ENCODE results near the gene TBC1D9B. TPM values are rescaled to one million over a fixed set of nuclear protein-coding genes. Genes with fewer than 3 reads are reported as not detected.
"Not testable (repeated sequence)": the region's sequence is repeated elsewhere in the genome, so short reads cannot be mapped to it uniquely, and the experiment has no call there.

The TBC1D9B gene
- total and polyA plus RNA-seq, 4 donors: 32.1 to 120 (median 75.1) TPM

DNA sequence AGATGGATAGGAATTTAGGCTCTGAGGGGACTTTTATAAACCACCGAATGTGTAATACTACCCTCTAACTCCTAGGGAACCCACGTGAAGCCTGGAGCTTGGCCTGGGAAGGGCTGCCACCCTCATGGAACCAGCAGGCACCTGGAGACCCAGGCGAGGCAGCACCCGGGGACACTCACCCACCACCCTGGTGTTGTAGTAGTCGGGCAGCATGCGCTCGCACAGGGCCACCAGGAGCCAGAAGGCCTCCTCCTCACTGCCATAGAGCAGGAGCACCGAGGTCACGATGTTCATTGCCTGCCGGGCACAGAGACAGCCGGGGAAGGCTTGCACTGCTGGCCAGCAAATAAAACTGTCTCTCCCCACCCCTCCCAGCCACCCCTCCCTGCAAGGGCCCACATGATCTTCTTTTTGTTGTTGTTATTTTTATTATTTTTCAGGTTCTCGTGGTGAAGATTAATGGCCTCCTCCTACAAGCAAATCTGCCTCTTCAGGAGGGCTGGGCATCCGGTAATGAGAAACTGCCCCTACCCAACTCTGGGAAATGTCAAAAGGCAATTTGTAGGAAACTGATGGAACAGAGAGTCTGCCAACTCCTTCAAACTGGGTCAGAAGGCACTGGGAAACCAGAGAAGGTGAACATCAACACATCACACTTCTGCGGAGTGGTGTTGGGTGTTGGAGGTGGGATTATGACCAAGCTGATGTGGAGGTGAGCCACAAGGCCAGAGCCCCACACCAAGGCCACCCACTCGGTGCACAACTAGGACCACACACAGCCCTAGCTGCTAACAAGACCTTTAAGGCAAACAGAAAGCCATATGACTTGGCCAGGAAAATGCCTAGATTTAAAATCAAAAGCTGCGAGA, 31.7 kb downstream of the TBC1D9B start:
- Histone ChIP-seq H3K36me3 (ENCODE audit: control insufficient read depth in 1 of 2, insufficient read depth in 2 of 2, low read length in 1 of 2) (peaks cover 0 to 3% of the 10 kb centered on the region in 2 donors), H3K4me3 (ENCODE audit: low read length in 2 of 2) (no peak overlapping the region), H3K9me3 (ENCODE audit: control insufficient read depth, low read length) (no peaks in the 10 kb centered on the region), H3K27me3 (ENCODE audit: control insufficient read depth in 1 of 2, insufficient read depth in 2 of 2, low read length in 1 of 2) (no peaks in the 10 kb centered on the region), H3K27ac (ENCODE audit: low read depth in 1 of 2, low read length in 2 of 2) (no peak overlapping the region), H3K4me1 (ENCODE audit: control insufficient read depth in 1 of 2, insufficient read depth in 2 of 2, low read length in 2 of 2) (no peaks in the 10 kb centered on the region)
- ATAC-seq (ENCODE audit: low FRiP score) (no peak), DNase-seq (no peak)
- WGBS, 2 donors: 85 to 89% methylated on average over 16 of the region's 16 CpGs
- intact Hi-C loops (cut with DNase I): no loop called here

DNA sequence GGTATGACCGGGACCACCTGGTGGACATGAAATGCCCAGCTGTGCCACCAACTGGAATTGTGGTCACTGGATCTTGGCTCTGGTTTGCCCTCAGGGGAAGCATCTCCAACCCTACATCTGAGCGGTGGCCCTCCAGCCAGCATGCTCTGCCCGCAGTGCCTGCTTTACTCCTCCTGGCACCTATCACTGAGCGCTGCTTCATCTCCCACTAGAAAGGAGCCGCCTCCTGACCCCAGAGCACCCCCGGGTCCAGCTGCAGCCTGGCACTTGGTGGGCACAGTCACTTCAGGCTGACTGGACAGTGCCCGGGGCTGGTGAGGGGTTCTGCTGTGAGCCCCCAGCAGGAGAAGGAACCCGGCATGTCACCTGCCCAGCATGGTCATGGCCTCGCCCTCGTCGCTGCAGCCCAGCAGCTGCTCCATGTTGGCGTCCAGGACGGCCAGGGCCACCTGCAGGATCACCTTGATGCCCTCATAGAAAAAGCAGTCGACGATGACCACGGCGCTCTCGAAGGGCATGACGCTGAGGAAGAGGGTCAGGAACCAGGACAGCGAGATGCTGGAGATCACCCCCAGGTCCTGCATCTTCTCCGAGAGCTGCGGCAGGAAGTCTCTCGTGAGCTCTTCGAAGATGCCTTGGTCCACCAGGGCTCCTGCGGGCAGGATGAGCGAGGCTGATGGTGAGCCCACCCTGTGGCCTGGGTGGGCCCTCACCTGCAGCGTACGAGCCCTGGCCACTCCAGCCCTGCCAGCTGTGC, 33.0 kb downstream of the TBC1D9B start:
- Histone ChIP-seq H3K36me3 (ENCODE audit: control insufficient read depth in 1 of 2, insufficient read depth in 2 of 2, low read length in 1 of 2) (peaks cover 0 to 3% of the 10 kb centered on the region in 2 donors), H3K4me3 (ENCODE audit: low read length in 2 of 2) (no peak overlapping the region), H3K27me3 (ENCODE audit: control insufficient read depth in 1 of 2, insufficient read depth in 2 of 2, low read length in 1 of 2) (no peaks in the 10 kb centered on the region), H3K4me1 (ENCODE audit: control insufficient read depth in 1 of 2, insufficient read depth in 2 of 2, low read length in 2 of 2) (no peaks in the 10 kb centered on the region), H3K27ac (ENCODE audit: low read depth in 1 of 2, low read length in 2 of 2) (no peak overlapping the region), H3K9me3 (ENCODE audit: control insufficient read depth, low read length) (no peaks in the 10 kb centered on the region)
- 94 to 95% methylated on average over 28 of the region's 28 CpGs for WGBS, 2 donors
- ATAC-seq (ENCODE audit: low FRiP score): no peak
- no peak for DNase-seq
- intact Hi-C loops (cut with DNase I): no loop called here

DNA sequence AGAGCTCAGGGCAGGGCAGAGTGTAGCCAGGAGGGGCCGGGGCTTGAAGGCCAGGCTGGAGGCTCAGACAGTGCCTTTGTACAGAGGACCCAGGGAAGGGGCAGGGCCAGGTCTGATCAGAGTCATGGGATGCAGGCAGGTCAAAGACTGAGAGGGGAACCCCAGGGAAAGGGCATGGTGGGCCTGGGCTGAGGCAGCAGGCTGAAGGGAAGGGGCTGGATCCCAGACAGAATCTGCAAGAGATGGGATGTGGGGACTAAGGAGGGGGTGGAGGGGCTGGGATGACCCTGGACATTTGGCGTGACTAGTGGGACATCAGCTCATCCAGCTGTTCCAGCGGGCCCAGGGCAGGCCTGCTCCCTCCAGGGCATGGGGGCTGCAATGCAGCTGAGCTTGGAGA, 33.6 kb downstream of the TBC1D9B start:
- WGBS, 2 donors: 90 to 97% methylated on average over 3 of the region's 3 CpGs
- Histone ChIP-seq H3K27ac (ENCODE audit: low read depth in 1 of 2, low read length in 2 of 2) (no peak overlapping the region), H3K9me3 (ENCODE audit: control insufficient read depth, low read length) (no peaks in the 10 kb centered on the region), H3K36me3 (ENCODE audit: control insufficient read depth in 1 of 2, insufficient read depth in 2 of 2, low read length in 1 of 2) (peaks cover 0 to 3% of the 10 kb centered on the region in 2 donors), H3K27me3 (ENCODE audit: control insufficient read depth in 1 of 2, insufficient read depth in 2 of 2, low read length in 1 of 2) (no peaks in the 10 kb centered on the region), H3K4me3 (ENCODE audit: low read length in 2 of 2) (no peak overlapping the region), H3K4me1 (ENCODE audit: control insufficient read depth in 1 of 2, insufficient read depth in 2 of 2, low read length in 2 of 2) (no peaks in the 10 kb centered on the region)
- no peak for DNase-seq
- intact Hi-C loops (cut with DNase I): no loop called here
- ATAC-seq (ENCODE audit: low FRiP score): no peak

DNA sequence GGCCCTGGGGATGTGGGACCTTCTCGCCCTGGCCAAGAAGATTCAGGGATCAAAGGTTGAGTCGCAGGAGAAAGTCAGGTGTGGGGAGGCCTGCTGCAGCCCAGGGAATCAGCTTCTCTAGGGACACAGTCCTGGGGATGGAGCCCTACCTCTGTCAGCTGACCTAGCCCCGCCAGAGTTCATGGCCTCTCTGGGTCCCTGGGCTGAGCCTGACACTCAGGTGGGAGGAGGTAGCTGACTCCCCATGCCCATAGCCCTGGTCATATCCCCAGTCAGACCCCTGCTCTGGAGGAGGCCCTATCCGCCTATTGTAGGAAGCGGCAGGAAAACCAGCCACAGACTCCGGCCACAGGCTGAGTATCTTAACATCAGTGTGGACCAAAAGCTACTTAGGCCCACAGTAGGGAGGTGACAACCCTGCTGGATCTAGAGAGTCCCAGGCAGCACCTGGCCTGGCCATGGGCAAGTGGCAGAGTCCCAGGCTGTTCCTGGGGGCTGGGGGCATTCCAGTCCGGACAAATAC, 34.0 kb downstream of the TBC1D9B start:
- Histone ChIP-seq H3K4me1 (ENCODE audit: control insufficient read depth in 1 of 2, insufficient read depth in 2 of 2, low read length in 2 of 2) (no peaks in the 10 kb centered on the region), H3K27ac (ENCODE audit: low read depth in 1 of 2, low read length in 2 of 2) (no peak overlapping the region), H3K36me3 (ENCODE audit: control insufficient read depth in 1 of 2, insufficient read depth in 2 of 2, low read length in 1 of 2) (peaks cover 0 to 3% of the 10 kb centered on the region in 2 donors), H3K4me3 (ENCODE audit: low read length in 2 of 2) (no peak overlapping the region), H3K9me3 (ENCODE audit: control insufficient read depth, low read length) (no peaks in the 10 kb centered on the region), H3K27me3 (ENCODE audit: control insufficient read depth in 1 of 2, insufficient read depth in 2 of 2, low read length in 1 of 2) (no peaks in the 10 kb centered on the region)
- WGBS, 2 donors: 96 to 100% methylated on average over 7 of the region's 7 CpGs
- intact Hi-C loops (cut with DNase I): no loop called here
- no peak for DNase-seq
- no peak for ATAC-seq (ENCODE audit: low FRiP score)

DNA sequence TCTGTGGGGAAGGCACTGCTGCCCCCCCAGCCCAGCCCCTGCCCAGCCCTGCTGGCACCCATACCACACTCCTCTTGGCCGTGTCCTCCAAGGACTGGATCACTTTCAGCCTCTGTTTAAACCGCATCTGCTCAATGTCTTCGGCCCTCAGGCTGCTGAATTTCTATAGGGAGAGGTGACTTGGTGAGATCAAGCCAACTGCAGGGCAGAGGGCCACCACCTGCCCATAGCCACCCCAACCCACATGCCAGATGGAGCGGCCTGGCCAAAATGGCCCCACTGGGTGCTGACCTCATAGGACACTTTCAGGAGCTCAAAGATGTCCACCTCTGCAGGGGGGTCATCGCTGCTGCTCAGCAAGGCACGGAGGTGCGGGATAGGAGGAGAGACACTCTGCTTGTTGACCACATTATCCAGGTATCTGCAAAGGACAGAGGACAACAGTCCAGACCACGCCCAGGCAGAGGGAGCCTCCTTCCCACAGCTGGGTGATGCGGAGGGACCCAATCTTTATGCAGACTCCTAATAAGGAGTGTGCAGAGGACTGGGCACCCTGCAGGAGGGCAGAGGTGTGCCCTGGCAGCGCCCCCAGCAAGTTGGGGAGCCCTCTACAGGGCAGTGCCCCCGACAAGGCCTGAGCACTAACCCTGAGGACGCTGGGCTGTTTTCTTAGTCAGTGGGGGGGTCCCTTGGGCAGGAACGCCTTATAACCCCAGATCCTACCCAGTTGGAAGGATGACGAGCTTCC, 34.7 kb downstream of the TBC1D9B start:
- no peak for ATAC-seq (ENCODE audit: low FRiP score)
- intact Hi-C loops (cut with DNase I): no loop called here
- Histone ChIP-seq H3K27me3 (ENCODE audit: control insufficient read depth in 1 of 2, insufficient read depth in 2 of 2, low read length in 1 of 2) (no peaks in the 10 kb centered on the region), H3K27ac (ENCODE audit: low read depth in 1 of 2, low read length in 2 of 2) (no peak overlapping the region), H3K4me1 (ENCODE audit: control insufficient read depth in 1 of 2, insufficient read depth in 2 of 2, low read length in 2 of 2) (no peaks in the 10 kb centered on the region), H3K36me3 (ENCODE audit: control insufficient read depth in 1 of 2, insufficient read depth in 2 of 2, low read length in 1 of 2) (peaks cover 0 to 3% of the 10 kb centered on the region in 2 donors), H3K9me3 (ENCODE audit: control insufficient read depth, low read length) (no peaks in the 10 kb centered on the region), H3K4me3 (ENCODE audit: low read length in 2 of 2) (no peak overlapping the region)
- peak in 1 of 2 donors; percentile 36 for DNase-seq
- WGBS, 2 donors: 90 to 92% methylated on average over 14 of the region's 14 CpGs

DNA sequence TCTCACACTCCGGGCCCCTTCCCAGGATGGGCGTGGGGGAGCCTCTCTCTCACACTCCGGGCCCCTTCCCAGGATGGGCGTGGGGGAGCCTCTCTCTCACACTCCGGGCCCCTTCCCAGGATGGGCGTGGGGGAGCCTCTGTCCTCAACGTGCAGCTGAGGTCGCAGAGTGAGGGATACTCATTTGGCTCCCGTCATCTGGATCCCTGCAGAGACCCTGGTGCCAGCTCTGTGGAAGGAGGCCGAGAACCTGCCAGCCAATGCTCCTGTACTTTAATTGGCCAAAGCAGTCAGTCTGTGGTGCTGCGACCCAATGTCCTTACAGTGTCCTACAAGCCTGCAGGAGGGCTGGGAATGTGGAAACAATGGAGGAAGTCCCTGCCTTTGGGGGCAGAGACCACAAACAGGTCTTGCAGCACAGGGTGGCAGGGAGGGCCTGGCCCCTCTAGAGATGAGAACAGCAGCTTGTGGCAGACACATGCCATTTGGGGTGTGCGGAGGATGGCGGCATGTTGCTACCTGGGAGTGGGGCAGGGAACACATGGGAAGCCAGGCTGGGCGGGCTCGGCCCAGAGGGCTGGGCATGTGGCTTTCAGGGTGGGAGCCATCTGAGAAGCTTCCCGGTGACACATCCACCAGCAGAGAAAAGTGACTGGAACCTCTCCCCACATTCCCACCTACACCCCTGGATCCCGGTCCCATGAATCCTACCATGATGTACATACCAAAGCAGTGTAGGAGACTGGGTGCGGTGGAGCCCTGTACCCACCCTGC, 35.5 kb downstream of the TBC1D9B start:
- H3K27me3 ChIP-seq (ENCODE audit: control insufficient read depth in 1 of 2, insufficient read depth in 2 of 2, low read length in 1 of 2): no peaks in the 10 kb centered on the region
- DNase-seq (no peak), ATAC-seq (ENCODE audit: low FRiP score) (no peak)
- peaks cover 0 to 3% of the 10 kb centered on the region in 2 donors for H3K36me3 ChIP-seq (ENCODE audit: control insufficient read depth in 1 of 2, insufficient read depth in 2 of 2, low read length in 1 of 2)
- H3K4me3 ChIP-seq (ENCODE audit: low read length in 2 of 2): no peak overlapping the region
- intact Hi-C loops (cut with DNase I): no loop called here
- no peaks in the 10 kb centered on the region for H3K9me3 ChIP-seq (ENCODE audit: control insufficient read depth, low read length)
- H3K27ac ChIP-seq (ENCODE audit: low read depth in 1 of 2, low read length in 2 of 2): no peak overlapping the region
- WGBS, 2 donors: 93 to 94% methylated on average over 13 to 16 of the region's 18 CpGs
- H3K4me1 ChIP-seq (ENCODE audit: control insufficient read depth in 1 of 2, insufficient read depth in 2 of 2, low read length in 2 of 2): no peaks in the 10 kb centered on the region

DNA sequence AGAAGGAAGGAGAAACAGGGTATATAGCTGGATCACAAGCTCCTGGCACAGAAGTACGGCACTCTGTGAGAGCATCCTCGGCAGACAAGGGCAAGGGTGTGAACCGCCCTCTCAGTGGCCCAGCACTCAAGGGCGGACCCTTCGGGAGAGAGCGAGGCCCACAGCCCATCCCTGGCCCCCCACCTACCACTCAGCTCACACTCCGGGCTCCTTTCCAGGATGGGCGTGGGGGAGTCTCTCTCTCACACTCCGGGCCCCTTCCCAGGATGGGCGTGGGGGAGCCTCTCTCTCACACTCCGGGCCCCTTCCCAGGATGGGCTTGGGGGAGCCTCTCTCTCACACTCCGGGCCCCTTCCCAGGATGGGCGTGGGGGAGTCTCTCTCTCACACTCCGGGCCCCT, 36.2 kb downstream of the TBC1D9B start:
- 96% methylated on average over 14 of the region's 14 CpGs for WGBS, 2 donors
- H3K9me3 ChIP-seq (ENCODE audit: control insufficient read depth, low read length); DNase-seq; intact Hi-C loops (cut with DNase I); H3K4me3 ChIP-seq (ENCODE audit: low read length in 2 of 2); H3K27me3 ChIP-seq (ENCODE audit: control insufficient read depth in 1 of 2, insufficient read depth in 2 of 2, low read length in 1 of 2); H3K27ac ChIP-seq (ENCODE audit: low read depth in 1 of 2, low read length in 2 of 2); H3K4me1 ChIP-seq (ENCODE audit: control insufficient read depth in 1 of 2, insufficient read depth in 2 of 2, low read length in 2 of 2); ATAC-seq (ENCODE audit: low FRiP score); H3K36me3 ChIP-seq (ENCODE audit: control insufficient read depth in 1 of 2, insufficient read depth in 2 of 2, low read length in 1 of 2): not testable (repeated sequence)

DNA sequence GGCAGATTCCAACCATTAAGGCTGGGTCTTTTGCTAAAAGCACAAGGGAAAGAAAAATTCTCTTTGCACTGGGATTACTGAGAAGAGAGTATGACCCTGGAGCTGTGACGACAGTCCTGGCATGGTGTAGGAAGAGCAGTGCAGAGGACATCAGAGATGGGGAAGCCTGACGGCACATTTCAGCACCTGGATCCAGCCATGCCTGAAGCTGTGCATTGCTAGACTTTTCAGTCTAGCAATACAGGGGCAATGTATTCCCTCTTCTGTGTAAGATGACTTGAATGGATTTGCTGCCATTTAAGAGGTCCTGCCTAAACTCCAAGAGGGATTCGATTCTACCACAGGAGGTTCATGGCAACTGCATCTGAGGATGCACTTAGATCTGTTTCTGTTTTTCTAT, 36.7 kb downstream of the TBC1D9B start:
- H3K4me1 ChIP-seq (ENCODE audit: control insufficient read depth in 1 of 2, insufficient read depth in 2 of 2, low read length in 2 of 2): no peaks in the 10 kb centered on the region
- no peak overlapping the region for H3K27ac ChIP-seq (ENCODE audit: low read depth in 1 of 2, low read length in 2 of 2)
- peaks cover 0 to 3% of the 10 kb centered on the region in 2 donors for H3K36me3 ChIP-seq (ENCODE audit: control insufficient read depth in 1 of 2, insufficient read depth in 2 of 2, low read length in 1 of 2)
- H3K4me3 ChIP-seq (ENCODE audit: low read length in 2 of 2): no peak overlapping the region
- intact Hi-C loops (cut with DNase I): no loop called here
- no peak for ATAC-seq (ENCODE audit: low FRiP score)
- DNase-seq: no peak
- no peaks in the 10 kb centered on the region for H3K9me3 ChIP-seq (ENCODE audit: control insufficient read depth, low read length)
- 98 to 99% methylated on average over 3 of the region's 3 CpGs for WGBS, 2 donors
- H3K27me3 ChIP-seq (ENCODE audit: control insufficient read depth in 1 of 2, insufficient read depth in 2 of 2, low read length in 1 of 2): no peaks in the 10 kb centered on the region

All from aorta (tissue), 5 donors.